K562 (cell line): ENCODE measurements around the gene PATE3.

Experiments
- E2F1 ChIP-seq: sonication (generic); formaldehyde crosslinking; IDR thresholded peaks from 2 replicates; pipeline ENCODE4 v1.8.1; 2023; ENCODE audit warnings: mild to moderate bottlenecking, missing genetic modification reagents, moderate library complexity
- FOXA1 ChIP-seq: fragments of 450-650 bp; IDR thresholded peaks from 2 replicates; pipeline ENCODE4 v1.6.1; 2016; ENCODE audit warnings: mild to moderate bottlenecking, borderline replicate concordance

- TF ChIP-seq E2F1 (CRISPR knock-in tag) (no peak), FOXA1 (no peak)
Measured at GRCh38 chr11:125772834-125773505, 15.0 kb upstream of the PATE3 start.
